ELF-1 (cell line): Measurements from ENCODE around the gene DYSF.
"Not testable (repeated sequence)": the region's sequence is repeated elsewhere in the genome, so short reads cannot be mapped to it uniquely, and the experiment has no call there.

Experiments
- DNase-seq: peaks from one replicate; pipeline ENCODE4 v3.0.0-alpha.2; 2016; ENCODE audit warnings: low read depth, low spot score

The DYSF gene

GRCh38 chr2:71453404-71454220 is at the start of gene DYSF:
Gene DYSF, plus strand, starts transcription at chr2:71453561.
- peak; percentile 90 for DNase-seq

GRCh38 chr2:71409611-71410010 is 43.8 kb upstream of the DYSF start:
- no peak for DNase-seq

GRCh38 chr2:71410696-71411095 is 42.7 kb upstream of the DYSF start:
- no peak for DNase-seq

- DNase-seq = not testable (repeated sequence)
Measured at GRCh38 chr2:71416866-71417265, 36.5 kb upstream of the DYSF start.

GRCh38 chr2:71417300-71418202 is 35.8 kb upstream of the DYSF start:
- DNase-seq = peak; percentile 9

GRCh38 chr2:71419145-71419544 is 34.2 kb upstream of the DYSF start:
- DNase-seq = no peak

GRCh38 chr2:71419976-71420375 is 33.4 kb upstream of the DYSF start:
- no peak for DNase-seq

- DNase-seq = no peak
Measured at GRCh38 chr2:71422786-71423185, 30.6 kb upstream of the DYSF start.

- no peak for DNase-seq
Measured at GRCh38 chr2:71423817-71424420, 29.4 kb upstream of the DYSF start.

GRCh38 chr2:71426721-71427120 is 26.6 kb upstream of the DYSF start:
- no peak for DNase-seq

- no peak for DNase-seq
Measured at GRCh38 chr2:71428472-71429383, 24.6 kb upstream of the DYSF start.

GRCh38 chr2:71445142-71445541 is 8.2 kb upstream of the DYSF start:
- peak; percentile 37 for DNase-seq

GRCh38 chr2:71446505-71446904 is 6.9 kb upstream of the DYSF start:
- DNase-seq = no peak

- no peak for DNase-seq
Measured at GRCh38 chr2:71449343-71449742, 4.0 kb upstream of the DYSF start.

GRCh38 chr2:71451705-71452104 is 1.7 kb upstream of the DYSF start:
- no peak for DNase-seq

GRCh38 chr2:71452565-71452964 is 796 bp upstream of the DYSF start:
- DNase-seq = peak; percentile 79

- peak; percentile 64 for DNase-seq
Measured at GRCh38 chr2:71454221-71455010, 1.1 kb downstream of the DYSF start.

GRCh38 chr2:71455011-71455740 is 1.8 kb downstream of the DYSF start:
- no peak for DNase-seq

- peak; percentile 83 for DNase-seq
Measured at GRCh38 chr2:71455741-71456569, 2.6 kb downstream of the DYSF start.
